B cell (primary cell): Measurements from ENCODE around the gene GMCL2. TPM values are rescaled to one million over a fixed set of nuclear protein-coding genes. Genes with fewer than 3 reads are reported as not detected.

Experiments
- ATAC-seq: fragments of 200-7000 bp; cut with Tn5 transposase; one replicate; pipeline ENCODE4 v1.10.0; 2021; ENCODE audit warnings: low read depth, mild to moderate bottlenecking, moderate number of reproducible peaks, moderate library complexity
- CTCF ChIA-PET: fragments of 350-600 bp; sonication (Branson Sonifier 250); formaldehyde crosslinking; loops from one replicate; lab custom pipeline; 2021; ENCODE audit warnings: antibody characterized with exemption, inconsistent platforms; lab: Charles Lee
- POLR2A ChIA-PET: fragments of 350-600 bp; sonication (Branson Sonifier 250); formaldehyde crosslinking; loops from one replicate; lab custom pipeline; 2021; ENCODE audit warnings: antibody characterized with exemption; lab: Charles Lee
- DNase-seq: peaks from one replicate; pipeline ENCODE4 v3.0.0; 2013
- H2AFZ ChIP-seq: 2 replicates; pipeline ENCODE4 v1.6.1; 2012; ENCODE audit warnings: mild to moderate bottlenecking, low read depth, low read length; ENCODE audit not compliant: insufficient read depth, poor library complexity, severe bottlenecking
- H3K27ac ChIP-seq, 2 donors: 1 replicate in 1 of 2; 2 replicates in 1 of 2; pipeline ENCODE4 v1.5.1; 2012 to 2013; ENCODE audit warnings: low read length in 2 of 2, mild to moderate bottlenecking in 2 of 2, moderate library complexity in 1 of 2
- H3K27me3 ChIP-seq, 4 experiments: fragments of 200-600 bp in 1 of 4; sonication (generic) in 1 of 4; replicated peaks in 1 of 4; 1 replicate in 2 of 4; 2 replicates in 2 of 4; pipeline versions ENCODE4 v1.6.1 to v1.7.0; 2013 to 2016; ENCODE audit warnings: low read length in 3 of 4, mild to moderate bottlenecking in 2 of 4, mixed read lengths in 1 of 4, moderate library complexity in 1 of 4; ENCODE audit not compliant: insufficient read depth in 4 of 4, control insufficient read depth in 3 of 4; ENCODE audit errors: control extremely low read depth in 1 of 4
- H3K36me3 ChIP-seq, 2 experiments: replicated peaks in 1 of 2; 1 replicate in 1 of 2; 2 replicates in 1 of 2; pipeline versions ENCODE4 v1.6.1 to v1.7.1; 2013; ENCODE audit warnings: low read length in 1 of 2; ENCODE audit not compliant: insufficient read depth in 2 of 2, control insufficient read depth in 1 of 2; ENCODE audit errors: control extremely low read depth in 1 of 2, extremely low read depth in 1 of 2
- H3K4me1 ChIP-seq, 2 donors: fragments of 200-600 bp in 1 of 2; sonication (generic) in 1 of 2; 1 replicate in 1 of 2; 2 replicates in 1 of 2; pipeline versions ENCODE4 v1.5.1 to v1.6.1; 2013 to 2017; ENCODE audit warnings: low read length in 2 of 2; ENCODE audit not compliant: control insufficient read depth in 2 of 2, insufficient read depth in 2 of 2
- H3K4me2 ChIP-seq: replicated peaks from 2 replicates; pipeline ENCODE3; 2012; ENCODE audit warnings: mild to moderate bottlenecking, low read depth, low read length; ENCODE audit not compliant: poor library complexity, severe bottlenecking
- H3K4me3 ChIP-seq, 5 experiments: fragments of 200-600 bp in 1 of 5; sonication (generic) in 1 of 5; 1 replicate in 3 of 5; 2 replicates in 2 of 5; pipeline versions ENCODE4 v1.5.1 to v1.7.0; 2011 to 2016; ENCODE audit warnings: low read length in 4 of 5, mild to moderate bottlenecking in 4 of 5, low read depth in 2 of 5, control low read depth in 1 of 5, moderate library complexity in 1 of 5; ENCODE audit not compliant: insufficient read depth in 1 of 5; ENCODE audit errors: control extremely low read depth in 1 of 5, extremely low read depth in 1 of 5
- H3K79me2 ChIP-seq: fragments of 200-600 bp; sonication (generic); one replicate; pipeline ENCODE4 v1.6.0; 2016; ENCODE audit warnings: low read length; ENCODE audit not compliant: control insufficient read depth, insufficient read depth
- H3K9ac ChIP-seq: fragments of 200-600 bp; sonication (generic); 2 replicates; pipeline ENCODE4 v1.6.1; 2017; ENCODE audit warnings: mild to moderate bottlenecking, low read length, moderate library complexity
- H3K9me3 ChIP-seq, 3 donors: one replicate each; pipeline versions ENCODE4 v1.6.1 to v1.7.1; 2013; ENCODE audit warnings: low read length in 2 of 3; ENCODE audit not compliant: control insufficient read depth in 2 of 3, insufficient read depth in 1 of 3; ENCODE audit errors: control extremely low read depth in 1 of 3
- H4K20me1 ChIP-seq: 2 replicates; pipeline ENCODE4 v1.6.0; 2012; ENCODE audit warnings: mild to moderate bottlenecking, low read length; ENCODE audit not compliant: insufficient read depth, control insufficient read depth, poor library complexity, severe bottlenecking
- H3K27ac Mint-ChIP-seq: one replicate; pipeline ENCODE4 v1.8.0; 2021; ENCODE audit warnings: mixed read lengths
- H3K27me3 Mint-ChIP-seq: one replicate; pipeline ENCODE4 v1.8.0; 2021; ENCODE audit warnings: mixed read lengths
- H3K4me1 Mint-ChIP-seq: one replicate; pipeline ENCODE4 v1.8.0; 2021; ENCODE audit warnings: mixed read lengths
- H3K4me3 Mint-ChIP-seq: one replicate; pipeline ENCODE4 v1.8.0; 2021; ENCODE audit warnings: mixed read lengths
- H3K9me3 Mint-ChIP-seq: one replicate; pipeline ENCODE4 v1.8.0; 2022; ENCODE audit warnings: mixed read lengths; ENCODE audit not compliant: insufficient read depth
- CTCF ChIP-seq: fragments of 200-600 bp; IDR thresholded peaks from one replicate; pipeline ENCODE4 v1.8.0; 2022; ENCODE audit warnings: antibody characterized with exemption, mild to moderate bottlenecking
- EZH2 ChIP-seq: IDR thresholded peaks from 2 replicates; pipeline ENCODE4 v1.6.1; 2012; ENCODE audit warnings: borderline replicate concordance, low read depth, mild to moderate bottlenecking, moderate library complexity, low read length; ENCODE audit not compliant: insufficient read depth, poor library complexity, severe bottlenecking
- WGBS: methylation state at CpG from one replicate; pipeline ENCODE4 v1.1.5; 2013; ENCODE audit warnings: missing lambda C conversion rate; ENCODE audit not compliant: insufficient coverage; 5-methylcytosine and 5-hydroxymethylcytosine counted together
- intact Hi-C: fragments of 100-400 bp; cut with micrococcal nuclease; formaldehyde crosslinking; loops from one replicate; pipeline ENCODE4 v1.10.0; 2022
- polyA plus RNA-seq: library from polyadenylated mRNA; depleted of rRNA; stranded (reverse); fragments of >200 nt; gene quantifications from 2 replicates; pipeline ENCODE4 v1.2.3, GENCODE V29; 2012
- total RNA-seq, 2 donors: library from RNA; stranded (reverse); fragments of 120-200 nt in 1 of 2; gene quantifications; 1 replicate in 1 of 2; 2 replicates in 1 of 2; pipeline versions ENCODE4 v1.2.3 to v1.2.4, GENCODE V29; 2013 to 2022

Gene GMCL2
- total and polyA plus RNA-seq, 2 donors (not counting 1 experiment from before 2014, with no cell fraction given) = not detected

- H3K36me3 ChIP-seq = peaks cover 2 to 83% of the 10 kb centered on the region in 2 experiments
- Mint-ChIP-seq H3K4me3 (no peak overlapping the region), H3K4me1 (peaks cover 32% of the 10 kb centered on the region), H3K27me3 (no peaks in the 10 kb centered on the region), H3K9me3 (no peaks in the 10 kb centered on the region), H3K27ac (no peak overlapping the region)
- TF ChIP-seq EZH2 (no peak), CTCF (no peak)
- H3K27ac ChIP-seq = no peak overlapping the region
- no peak overlapping the region for H3K9ac ChIP-seq
- peaks cover 0 to 6% of the 10 kb centered on the region in 2 donors for H3K4me1 ChIP-seq
- H3K9me3 ChIP-seq = no peaks in the 10 kb centered on the region
- no peak for DNase-seq
- no peaks in the 10 kb centered on the region for H3K27me3 ChIP-seq
- intact Hi-C loops = no loop called here
- POLR2A ChIA-PET = no interaction called here
- WGBS = 97% methylated on average over 16 of the region's 17 CpGs
- CTCF ChIA-PET = interaction anchor here (1.0 to 1.1 kb wide), 2 partner anchors 11 to 18 kb away, joined by 3 to 4 read pairs; no protein-coding TSS in a partner anchor
- H4K20me1 ChIP-seq = peaks cover 76% of the 10 kb centered on the region
- H3K4me3 ChIP-seq = no peak overlapping the region
- H3K79me2 ChIP-seq = peaks cover 44% of the 10 kb centered on the region
- ATAC-seq = no peak
- H3K4me2 ChIP-seq = no peak overlapping the region
- no peak overlapping the region for H2AFZ ChIP-seq
Measured at GRCh38 chr5:178224403-178224802, 37.2 kb upstream of the GMCL2 start.

GRCh38 chr5:178223828-178224335 is 36.7 kb upstream of the GMCL2 start:
- no peak overlapping the region for H3K27ac Mint-ChIP-seq
- Histone ChIP-seq H4K20me1 (peaks cover 70% of the 10 kb centered on the region), H3K9me3 (no peaks in the 10 kb centered on the region), H2AFZ (no peak overlapping the region), H3K79me2 (peaks cover 38% of the 10 kb centered on the region), H3K4me3 (no peak overlapping the region), H3K27ac (no peak overlapping the region), H3K36me3 (peaks cover 2 to 80% of the 10 kb centered on the region in 2 experiments), H3K4me1 (peaks cover 0 to 6% of the 10 kb centered on the region in 2 donors), H3K27me3 (no peaks in the 10 kb centered on the region), H3K4me2 (no peak overlapping the region), H3K9ac (no peak overlapping the region)
- ChIA-PET POLR2A (no interaction called here), CTCF (interaction anchor here (1.0 kb wide), 1 partner anchor 18 kb away, joined by 3 read pairs; no protein-coding TSS in a partner anchor)
- no peak for DNase-seq
- ATAC-seq = no peak
- no peaks in the 10 kb centered on the region for H3K27me3 Mint-ChIP-seq
- intact Hi-C loops = no loop called here
- 93% methylated on average over 13 of the region's 13 CpGs for WGBS
- no peak overlapping the region for H3K4me3 Mint-ChIP-seq
- TF ChIP-seq EZH2 (no peak), CTCF (no peak)
- H3K9me3 Mint-ChIP-seq = no peaks in the 10 kb centered on the region
- peaks cover 30% of the 10 kb centered on the region for H3K4me1 Mint-ChIP-seq
